HG03159 (cell line): ENCODE measurements around the gene PLK5.
"Not testable (repeated sequence)": the region's sequence is repeated elsewhere in the genome, so short reads cannot be mapped to it uniquely, and the experiment has no call there.

Source experiments
- ATAC-seq: cut with Tn5 transposase; IDR thresholded peaks from one replicate; pipeline ENCODE4 v1.9.1; 2021; ENCODE audit warnings: mild to moderate bottlenecking, moderate library complexity; ENCODE audit not compliant: unreplicated experiment

The PLK5 gene

DNA sequence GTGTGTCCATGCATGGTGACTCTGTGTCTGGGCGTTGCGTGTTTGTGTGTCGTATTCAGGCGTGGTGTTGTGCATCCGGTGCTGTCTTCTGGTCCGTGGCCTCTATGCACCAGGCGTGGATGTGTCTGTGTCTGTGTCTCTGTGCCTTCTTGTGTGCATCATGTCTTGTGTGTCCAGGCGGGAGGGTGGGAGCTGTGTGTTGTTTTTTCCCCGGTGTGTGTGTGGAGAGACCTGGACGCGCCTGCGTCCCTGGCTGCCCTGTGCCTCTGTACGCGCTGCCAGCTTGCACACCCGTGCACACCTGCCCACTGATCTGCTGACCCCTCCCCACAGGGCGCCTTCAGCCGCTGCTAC lies 1.1 kb downstream of the PLK5 start:
- ATAC-seq = no peak

DNA sequence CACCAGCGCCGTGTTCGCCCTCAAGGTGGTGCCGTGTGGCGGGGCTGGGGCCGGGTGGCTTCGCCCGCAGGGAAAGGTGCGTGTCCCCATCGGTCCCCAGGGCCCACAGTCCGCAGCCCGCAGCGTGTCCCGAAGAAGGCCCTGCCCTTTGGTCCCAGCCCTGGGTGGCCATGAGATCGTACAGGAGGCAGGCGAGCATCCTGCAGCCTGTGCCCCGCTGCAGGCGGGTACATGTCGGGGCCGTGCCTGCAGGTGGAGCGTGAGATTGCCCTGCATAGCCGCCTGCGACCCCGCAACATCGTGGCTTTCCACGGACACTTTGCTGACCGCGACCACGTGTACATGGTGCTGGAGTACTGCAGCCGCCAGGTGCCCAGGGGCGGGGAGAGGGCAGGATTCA lies 1.5 kb downstream of the PLK5 start:
- no peak for ATAC-seq

DNA sequence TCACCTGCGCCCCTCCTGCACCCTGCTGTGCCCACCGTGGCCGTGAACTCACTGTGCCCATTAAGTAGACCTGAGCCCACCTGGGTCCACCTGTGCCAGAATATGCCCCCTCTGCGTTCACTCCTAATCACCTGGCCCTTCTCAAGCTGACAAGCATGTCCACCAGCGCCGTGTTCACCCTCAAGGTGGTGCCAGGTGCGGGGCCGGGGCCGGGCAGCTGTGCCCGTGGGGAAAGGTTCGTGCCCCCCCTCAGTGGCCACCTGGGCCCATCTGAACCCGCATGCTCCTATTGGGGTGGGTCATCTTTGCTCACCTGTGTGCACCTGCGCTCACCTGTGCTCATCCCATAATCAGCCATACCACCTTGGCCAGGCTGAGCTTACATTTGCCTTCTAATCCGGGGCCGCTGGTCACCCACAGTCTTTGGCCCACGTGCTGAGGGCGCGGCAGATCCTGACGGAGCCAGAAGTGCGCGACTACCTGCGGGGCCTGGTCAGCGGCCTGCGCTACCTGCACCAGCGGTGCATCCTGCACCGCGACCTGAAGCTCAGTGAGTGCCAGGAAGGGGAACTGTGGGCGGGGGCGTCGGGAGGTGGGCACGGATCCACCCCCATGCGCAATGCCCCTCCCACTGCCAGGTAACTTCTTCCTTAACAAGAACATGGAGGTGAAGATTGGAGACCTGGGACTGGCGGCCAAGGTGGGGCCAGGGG lies 2.3 kb downstream of the PLK5 start:
- no peak for ATAC-seq

DNA sequence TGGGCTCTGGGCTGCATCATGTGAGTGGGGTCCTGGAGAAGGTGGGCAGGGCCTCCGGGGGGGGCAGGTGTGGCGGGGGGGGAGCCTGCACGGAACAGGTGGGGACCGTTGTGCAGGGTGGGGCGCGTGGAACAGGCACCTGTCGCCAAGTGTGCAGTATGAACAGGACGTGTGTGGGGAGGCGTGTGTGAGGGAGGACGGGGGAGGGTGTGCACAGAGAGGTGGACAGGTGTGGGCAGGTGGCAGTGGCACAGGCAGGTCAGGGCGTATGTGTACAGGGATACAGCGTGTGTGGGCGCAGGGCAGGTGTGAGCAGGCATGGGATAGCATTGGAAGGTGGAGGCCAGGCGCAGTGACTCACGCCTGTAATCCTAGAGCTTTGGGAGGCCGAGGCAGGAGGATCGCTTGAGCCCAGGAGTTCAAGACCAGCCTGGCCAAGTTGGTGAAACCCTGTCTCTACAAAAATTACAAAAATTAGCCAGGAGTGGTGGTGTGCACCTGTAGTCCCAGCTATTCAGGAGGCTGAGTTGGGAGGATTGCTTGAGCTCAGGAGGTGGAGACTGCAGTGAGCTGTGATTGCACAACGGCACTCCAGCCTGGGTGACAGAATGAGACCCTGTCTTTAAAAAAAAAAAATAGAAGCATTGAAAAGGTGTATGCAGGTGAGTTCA lies 3.2 kb downstream of the PLK5 start:
- no peak for ATAC-seq

GRCh38 chr19:1527650-1528309 lies 3.9 kb downstream of the PLK5 start:
- ATAC-seq = no peak

GRCh38 chr19:1528596-1529429 lies 4.9 kb downstream of the PLK5 start:
- no peak for ATAC-seq

- ATAC-seq = no peak
Observed at GRCh38 chr19:1529430-1529816, 5.5 kb downstream of the PLK5 start.

DNA sequence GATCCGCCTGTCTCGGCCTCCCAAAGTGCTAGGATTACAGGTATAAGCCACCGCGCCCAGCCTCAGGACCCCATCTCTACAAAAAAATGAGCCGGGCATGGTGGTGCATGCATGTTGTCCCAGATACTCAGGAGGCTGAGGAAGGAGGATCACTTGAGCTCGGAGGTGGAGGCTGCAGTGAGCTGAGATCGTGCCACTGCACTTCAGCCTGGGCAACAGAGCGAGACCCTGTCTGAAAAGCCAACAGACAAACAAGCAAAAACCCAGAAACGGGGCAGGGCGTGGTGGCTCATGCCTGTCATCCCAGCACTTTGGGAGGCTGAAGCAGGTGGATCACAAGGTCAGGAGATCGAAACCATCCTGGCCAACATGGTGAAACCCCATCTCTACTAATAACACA lies 7.0 kb downstream of the PLK5 start:
- not testable (repeated sequence) for ATAC-seq

GRCh38 chr19:1531587-1531986 lies 7.7 kb downstream of the PLK5 start:
- no peak for ATAC-seq

DNA sequence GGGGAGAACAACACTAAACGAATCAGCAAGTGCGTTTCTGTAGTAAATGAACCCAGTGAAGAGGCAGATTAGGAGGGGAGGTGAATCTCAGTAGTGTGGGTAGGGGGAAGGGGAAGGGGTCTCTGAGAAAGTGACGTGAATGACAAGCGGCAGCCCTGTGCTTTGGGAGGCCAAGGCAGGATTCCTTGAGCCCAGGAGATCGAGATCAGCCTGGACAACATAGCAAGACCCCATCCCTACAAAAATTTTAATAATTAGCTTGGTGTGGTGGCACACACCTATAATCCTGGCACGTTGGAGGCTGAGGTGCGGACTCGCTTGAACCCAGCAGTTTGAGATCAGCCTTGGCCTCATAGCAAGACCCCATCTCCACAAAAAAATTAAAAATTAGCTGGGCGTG lies 8.1 kb downstream of the PLK5 start:
- ATAC-seq = no peak

- ATAC-seq = no peak
Observed at GRCh38 chr19:1533510-1534150, 9.8 kb downstream of the PLK5 start.

DNA sequence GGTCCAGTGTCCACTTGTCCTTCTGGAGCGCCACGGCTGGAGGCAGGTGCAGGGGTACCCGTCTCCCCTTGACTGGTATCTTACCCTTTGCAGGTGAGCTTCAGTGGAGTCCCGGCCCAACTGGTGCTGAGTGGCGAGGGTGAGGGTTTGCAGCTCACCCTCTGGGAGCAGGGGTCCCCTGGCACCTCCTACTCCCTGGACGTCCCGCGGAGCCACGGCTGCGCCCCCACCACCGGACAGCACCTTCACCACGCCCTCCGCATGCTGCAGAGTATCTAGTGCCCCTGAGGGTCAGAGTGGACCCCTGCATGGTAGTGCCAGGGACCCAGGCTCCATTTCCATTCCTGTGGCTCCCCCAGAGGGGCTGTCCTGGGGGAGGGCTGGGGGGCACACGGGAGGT lies 11.1 kb downstream of the PLK5 start:
- no peak for ATAC-seq

- ATAC-seq = not testable (repeated sequence)
Observed at GRCh38 chr19:1535699-1536098, 11.8 kb downstream of the PLK5 start.

- ATAC-seq = no peak
Observed at GRCh38 chr19:1538978-1539377, 15.1 kb downstream of the PLK5 start.

DNA sequence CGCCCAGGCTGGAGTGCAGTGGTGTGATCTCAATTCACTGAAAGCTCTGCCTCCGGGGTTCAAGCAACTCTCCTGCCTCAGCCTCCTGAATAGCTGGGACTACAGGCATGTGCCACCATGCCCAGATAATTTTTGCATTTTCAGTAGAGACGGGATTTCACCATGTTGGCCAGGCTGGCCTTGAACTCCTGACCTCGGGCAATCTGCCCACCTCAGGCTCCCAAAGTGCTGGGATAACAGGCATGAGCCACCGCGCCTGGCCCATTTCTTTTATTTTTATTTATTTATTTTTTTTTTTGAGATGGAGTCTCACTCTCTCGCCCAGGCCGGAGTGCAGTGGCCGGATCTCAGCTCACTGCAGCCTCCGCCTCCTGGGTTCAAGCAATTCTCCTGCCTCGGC lies 15.9 kb downstream of the PLK5 start:
- ATAC-seq = not testable (repeated sequence)

GRCh38 chr19:1540365-1540925 lies 16.6 kb downstream of the PLK5 start:
- no peak for ATAC-seq

DNA sequence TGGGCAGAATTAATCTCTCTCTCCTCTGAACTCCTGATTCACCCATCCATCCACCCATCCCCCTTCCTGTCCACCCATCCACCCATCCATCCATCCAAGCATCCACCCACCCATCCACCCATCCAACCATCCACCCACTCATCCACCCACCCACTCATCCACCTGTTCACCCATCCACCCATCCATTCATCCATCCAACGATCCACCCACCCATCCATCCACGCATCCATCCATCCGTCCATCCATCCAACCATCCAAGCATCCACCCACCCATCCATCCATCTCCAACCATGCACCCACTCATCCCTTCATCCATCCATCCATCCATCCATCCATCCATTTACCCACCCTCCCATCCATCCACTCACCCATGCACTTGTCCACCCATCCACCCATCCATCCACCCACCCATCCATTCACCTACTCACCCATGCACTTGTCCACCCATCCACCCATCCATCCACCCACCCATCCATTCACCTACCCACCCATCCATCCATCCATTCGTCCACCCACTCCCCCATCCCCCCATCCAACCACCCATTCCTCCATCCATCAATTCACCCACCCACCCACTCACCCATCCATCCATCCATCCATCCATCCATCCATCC lies 25.6 kb downstream of the PLK5 start:
- no peak for ATAC-seq

DNA sequence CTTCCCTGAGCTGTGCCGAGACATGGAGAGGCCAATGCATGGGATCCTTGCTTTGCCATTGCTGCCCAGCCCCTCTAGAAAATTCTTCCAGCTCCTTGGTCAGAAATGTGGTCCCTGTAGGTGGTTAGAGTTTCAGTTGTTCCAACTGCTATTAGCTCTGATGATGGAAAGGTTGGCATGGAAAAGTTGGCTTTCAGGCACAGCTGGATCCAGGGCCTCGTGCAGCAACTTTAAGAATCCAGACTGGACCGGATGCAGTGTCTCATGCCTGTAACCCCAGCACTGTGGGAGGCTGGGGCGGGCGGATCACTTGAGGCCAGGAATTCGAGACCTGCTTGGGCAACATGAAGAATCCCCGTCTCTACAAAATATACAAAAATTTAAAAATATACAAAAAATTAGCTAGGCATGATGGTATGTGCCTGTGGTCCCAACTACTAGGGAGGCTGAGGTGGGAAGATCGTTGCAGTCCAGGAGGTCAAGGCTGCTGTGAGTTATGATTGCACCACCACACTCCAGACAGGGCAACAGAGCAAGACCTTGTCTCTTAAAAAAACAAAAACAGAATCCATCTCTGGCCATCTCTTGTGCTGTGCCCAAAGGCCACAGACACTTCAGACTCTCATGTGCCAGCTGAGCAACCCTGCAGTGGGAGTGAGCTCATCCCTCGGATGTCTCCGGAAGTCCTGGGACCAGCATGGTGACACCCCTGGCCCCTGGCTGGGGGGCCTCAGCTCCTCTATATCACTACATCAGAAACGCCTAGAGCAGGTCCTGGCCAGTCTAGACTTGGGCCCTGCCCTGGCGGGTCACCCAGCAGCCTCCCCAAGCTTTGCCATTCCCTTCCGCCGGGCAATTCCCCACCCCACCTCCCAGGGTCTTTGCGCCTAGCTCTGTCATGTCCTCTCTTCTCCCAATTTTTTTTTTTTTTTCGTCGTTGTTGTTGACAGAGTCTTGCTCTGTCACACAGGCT lies 27.5 kb downstream of the PLK5 start:
- no peak for ATAC-seq

DNA sequence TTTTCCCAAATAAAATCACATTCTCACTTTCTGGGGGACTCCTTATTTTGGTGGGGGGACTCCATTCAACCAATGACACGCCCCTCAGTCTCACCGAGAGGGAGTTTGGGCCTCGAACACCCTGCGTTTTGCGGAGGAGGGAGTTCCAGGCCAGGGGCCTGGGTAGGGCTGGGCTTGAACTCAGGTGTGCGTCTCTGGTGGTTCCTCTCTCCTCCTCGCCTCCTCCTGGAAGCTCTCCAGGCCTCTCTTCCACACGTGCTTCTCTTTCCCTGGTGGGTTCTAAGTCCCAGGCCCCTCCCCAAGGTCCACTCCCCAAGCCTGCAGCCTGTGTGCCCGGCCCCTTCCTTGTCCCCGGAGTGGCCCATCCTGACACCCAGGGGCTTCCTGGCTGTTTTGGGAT lies 29.5 kb downstream of the PLK5 start:
- ATAC-seq = no peak
